ENCODE results near the gene PDZD2.
"Not testable (repeated sequence)": the region's sequence is repeated elsewhere in the genome, so short reads cannot be mapped to it uniquely, and the experiment has no call there.

The PDZD2 gene

DNA sequence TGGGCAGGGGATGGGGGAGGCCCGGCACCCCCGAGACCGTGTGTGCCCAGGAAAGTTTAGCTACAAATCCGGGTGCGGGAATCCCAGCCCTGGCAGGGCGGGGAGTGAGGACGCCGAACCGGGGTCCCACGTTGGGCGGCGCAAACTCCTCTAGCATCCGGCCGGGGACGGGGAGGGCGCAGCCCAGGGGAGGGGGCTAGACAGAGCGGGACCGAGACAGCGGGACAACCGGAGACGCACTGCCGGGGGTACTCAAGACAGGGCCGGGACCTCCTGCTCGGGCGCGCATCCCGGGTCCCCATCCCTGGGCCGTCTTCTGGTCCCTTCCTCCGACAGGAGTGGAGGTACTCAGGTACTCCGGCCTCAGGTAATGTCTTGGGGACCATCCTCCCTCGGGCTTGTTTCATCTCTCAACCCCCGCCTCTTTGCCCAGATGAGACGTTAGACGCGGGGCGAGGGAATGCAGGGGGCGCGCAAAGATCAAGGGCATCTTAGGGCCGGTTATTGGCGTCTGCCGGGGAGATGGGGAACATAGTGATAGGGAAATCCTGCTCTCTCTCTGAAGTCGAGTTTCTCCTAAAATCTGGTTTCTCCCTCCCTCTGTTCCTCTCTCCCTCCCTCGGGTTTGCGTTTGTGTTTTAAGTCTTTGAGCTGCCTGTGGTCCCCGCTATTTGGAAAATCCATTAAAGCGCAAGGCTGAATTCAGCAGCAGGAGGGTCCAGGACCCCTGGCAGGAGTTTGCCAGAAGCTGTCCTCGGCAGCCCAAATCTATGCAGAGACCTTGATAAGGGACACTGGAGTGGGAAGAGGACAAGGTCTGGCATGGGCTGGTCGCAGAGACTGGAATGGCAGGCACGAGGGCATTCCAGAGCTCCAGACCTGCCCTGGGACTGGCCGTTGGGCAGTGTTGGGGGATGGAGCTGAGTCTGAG lies 815 bp downstream of the PDZD2 start:
- DNase-seq: no peak

GRCh38 chr5:31640573-31640972 lies 1.6 kb downstream of the PDZD2 start:
- no peak for DNase-seq

DNA sequence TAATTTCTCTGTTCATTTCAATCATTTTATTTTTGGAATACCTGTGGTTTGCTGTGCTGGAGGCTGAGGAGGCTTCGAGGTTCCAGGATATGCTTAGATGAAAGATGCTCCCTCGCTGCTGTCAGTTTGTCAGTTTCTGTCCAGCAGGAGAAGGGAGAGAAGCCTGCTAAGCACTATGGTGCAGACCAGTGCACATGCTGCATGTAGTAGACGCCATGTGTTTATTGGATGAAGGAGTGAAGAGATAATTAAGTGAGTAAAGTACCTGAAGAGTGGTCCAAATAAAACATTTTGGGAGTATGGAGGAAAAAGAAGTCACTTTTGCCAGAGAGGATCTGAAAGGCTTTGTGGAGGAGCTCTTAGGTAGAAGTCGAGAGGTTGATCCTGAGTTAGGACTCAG lies 2.1 kb downstream of the PDZD2 start:
- no peak for DNase-seq

DNA sequence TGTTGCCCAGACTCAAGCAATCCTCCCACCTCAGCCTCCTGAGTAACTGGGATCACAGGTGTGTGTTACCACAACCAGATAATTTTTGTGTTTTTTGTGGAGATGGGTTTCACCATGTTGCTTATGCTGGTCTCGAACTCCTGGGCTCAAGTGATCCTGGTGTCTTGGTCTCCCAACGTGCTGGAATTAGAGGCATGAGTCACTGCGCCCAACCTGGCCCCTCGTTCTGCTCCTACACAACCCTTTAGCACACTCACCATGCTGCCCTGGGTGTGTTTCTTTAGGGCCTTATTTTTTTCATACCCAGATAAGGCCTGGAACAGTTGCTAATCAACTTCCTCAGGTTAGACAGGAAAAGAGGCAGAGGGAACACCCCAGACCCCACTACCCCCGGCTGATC lies 2.6 kb downstream of the PDZD2 start:
- no peak for DNase-seq

DNA sequence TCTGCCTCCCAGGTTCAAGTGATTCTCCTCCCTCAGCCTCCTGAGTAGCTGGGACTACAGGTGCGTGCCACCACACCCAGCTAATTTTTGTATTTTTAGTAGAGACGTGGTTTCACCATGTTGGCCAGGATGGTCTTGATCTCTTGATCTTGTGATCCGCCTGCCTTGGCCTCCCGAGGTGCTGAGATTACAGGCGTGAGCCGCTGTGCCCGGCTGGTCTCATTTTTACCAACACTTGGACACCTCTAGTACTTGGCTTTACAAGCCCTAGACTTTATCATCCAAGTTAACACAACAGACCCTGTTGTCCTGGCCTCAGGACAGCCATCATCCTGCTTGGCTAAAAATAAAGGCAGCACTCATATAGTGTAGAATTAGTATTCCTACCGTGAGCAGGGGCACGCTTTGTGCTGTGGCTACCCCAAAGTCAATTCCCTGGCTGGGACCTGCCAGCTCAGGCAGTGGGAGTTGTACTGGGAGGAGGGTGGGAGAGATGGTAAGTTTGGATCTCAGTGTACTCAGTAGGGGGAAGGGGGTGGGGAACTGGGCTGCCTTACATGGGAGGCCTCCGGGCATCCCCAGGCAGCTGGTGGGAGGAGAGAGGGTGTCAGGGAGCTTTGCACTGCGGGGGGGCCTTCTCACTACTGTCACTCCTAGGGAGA lies 6.6 kb downstream of the PDZD2 start:
- DNase-seq: no peak

- no peak for DNase-seq
These were observed 9.4 kb downstream of the PDZD2 start for GRCh38 chr5:31648326-31648725.

DNA sequence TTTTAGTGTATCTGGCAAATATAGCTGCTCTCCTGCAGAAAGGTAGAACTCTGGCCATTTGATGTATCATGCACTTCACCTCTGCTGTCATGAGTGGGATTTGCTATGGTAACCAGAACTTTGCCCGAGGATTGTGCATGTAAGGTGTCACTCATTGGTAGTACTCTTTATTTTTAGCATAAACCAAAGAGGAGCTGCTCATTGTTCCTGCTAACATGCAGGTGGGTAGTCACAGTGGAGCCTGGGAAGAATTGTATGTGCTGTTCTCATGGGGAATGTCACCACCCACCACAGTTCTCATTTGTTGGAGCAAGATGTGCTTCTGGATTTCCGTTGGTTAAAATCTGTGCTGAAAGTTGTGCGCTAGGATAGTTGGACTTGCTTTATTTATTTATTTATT lies 12.3 kb downstream of the PDZD2 start:
- DNase-seq: no peak

DNA sequence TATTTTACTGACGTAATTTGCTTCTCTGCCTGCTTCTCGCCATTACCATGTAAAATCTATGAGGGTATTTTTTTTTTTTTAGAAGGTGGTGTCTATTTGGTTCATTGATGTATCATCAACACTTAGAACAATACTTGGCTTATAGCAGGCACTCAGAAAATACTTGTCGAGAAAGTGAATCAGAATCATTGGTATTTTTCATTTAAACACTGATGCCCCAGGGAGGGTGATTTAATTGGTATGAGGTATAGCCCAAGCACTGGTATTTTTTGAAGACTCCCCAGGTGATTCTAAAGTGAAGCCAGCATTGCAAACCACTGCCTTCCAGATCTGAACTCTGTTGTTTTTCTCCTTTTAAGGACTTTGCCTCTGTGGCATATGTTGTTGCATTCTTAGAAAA lies 16.6 kb downstream of the PDZD2 start:
- DNase-seq: no peak

GRCh38 chr5:31656806-31657205 lies 17.9 kb downstream of the PDZD2 start:
- DNase-seq: no peak

DNA sequence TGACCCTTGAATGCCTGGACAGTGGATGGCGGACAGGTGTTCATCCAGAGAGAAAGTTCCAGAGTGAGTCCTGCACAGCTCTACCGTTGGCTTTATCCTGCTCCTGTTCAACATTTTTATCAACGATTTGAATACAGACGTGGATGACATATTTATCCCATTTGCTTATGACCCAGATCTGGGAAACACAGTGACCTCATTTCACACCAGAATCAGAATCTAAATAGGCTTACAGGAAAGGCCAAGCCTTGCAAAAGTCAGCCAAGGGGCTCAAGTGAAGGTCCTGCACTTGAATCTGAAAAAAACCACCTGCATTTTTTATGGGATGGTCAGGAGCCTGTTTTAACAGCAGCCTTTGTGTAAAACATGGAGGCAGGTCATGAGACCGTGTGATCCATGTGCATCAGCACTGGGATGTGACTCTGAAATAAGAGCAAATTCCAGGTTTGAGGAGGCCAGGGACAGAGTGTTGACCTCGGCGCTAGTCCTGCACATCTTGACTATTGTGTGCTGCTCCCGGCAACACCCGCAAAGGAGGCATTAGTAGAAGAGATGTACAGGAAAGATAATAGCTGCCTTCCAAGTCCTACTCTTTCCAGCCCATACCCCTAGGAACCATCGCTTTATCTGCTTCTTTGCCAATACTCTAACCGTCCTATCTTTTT lies 18.5 kb downstream of the PDZD2 start:
- no peak for DNase-seq

- no peak for DNase-seq
These were observed 22.3 kb downstream of the PDZD2 start for GRCh38 chr5:31661257-31661656.

GRCh38 chr5:31663519-31663918 lies 24.6 kb downstream of the PDZD2 start:
- no peak for DNase-seq

GRCh38 chr5:31664566-31664965 lies 25.6 kb downstream of the PDZD2 start:
- DNase-seq: no peak

GRCh38 chr5:31671339-31671741 lies 32.4 kb downstream of the PDZD2 start:
- no peak for DNase-seq

GRCh38 chr5:31674371-31674951 lies 35.5 kb downstream of the PDZD2 start:
- DNase-seq: no peak

GRCh38 chr5:31675472-31675871 lies 36.5 kb downstream of the PDZD2 start:
- no peak for DNase-seq

- DNase-seq: no peak
These were observed 39.2 kb downstream of the PDZD2 start for GRCh38 chr5:31678180-31678579.

GRCh38 chr5:31680528-31680927 lies 41.6 kb downstream of the PDZD2 start:
- no peak for DNase-seq

- no peak for DNase-seq
These were observed 43.1 kb downstream of the PDZD2 start for GRCh38 chr5:31682025-31682424.

GRCh38 chr5:31682851-31683250 lies 43.9 kb downstream of the PDZD2 start:
- DNase-seq: no peak

DNA sequence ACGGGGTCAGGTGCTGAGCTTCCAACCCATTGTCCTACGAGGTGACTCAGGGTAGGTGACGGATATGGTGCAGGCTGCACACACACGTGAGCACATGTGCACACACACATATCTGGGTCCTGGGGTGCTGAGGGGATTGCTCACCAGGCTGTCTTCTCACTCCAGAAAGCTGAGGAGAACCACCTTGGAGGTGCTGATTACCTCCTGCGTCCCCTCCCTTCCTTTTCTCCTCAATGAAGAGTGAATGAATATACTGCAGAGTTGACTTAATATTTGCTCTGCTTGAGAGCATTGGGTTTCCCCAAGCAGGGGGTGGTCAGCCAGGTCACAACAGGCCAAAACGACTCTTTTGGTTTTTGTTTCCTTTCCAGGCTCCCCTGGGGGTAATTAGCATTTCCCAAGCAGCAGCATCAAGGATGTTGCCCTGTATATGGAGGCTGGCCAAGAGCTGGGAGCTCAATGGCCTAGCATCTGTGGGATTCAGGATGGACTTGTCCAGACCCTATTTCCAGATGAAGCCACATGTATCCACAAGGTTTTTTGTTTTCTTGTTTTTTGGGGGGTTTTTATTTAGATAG lies 49.7 kb downstream of the PDZD2 start:
- no peak for DNase-seq

GRCh38 chr5:31691408-31691807 lies 52.5 kb downstream of the PDZD2 start:
- DNase-seq: not testable (repeated sequence)

Measured in activated naive CD4-positive, alpha-beta T cell (primary cell).